ENCODE results near the gene ZRSR2.

DNA sequence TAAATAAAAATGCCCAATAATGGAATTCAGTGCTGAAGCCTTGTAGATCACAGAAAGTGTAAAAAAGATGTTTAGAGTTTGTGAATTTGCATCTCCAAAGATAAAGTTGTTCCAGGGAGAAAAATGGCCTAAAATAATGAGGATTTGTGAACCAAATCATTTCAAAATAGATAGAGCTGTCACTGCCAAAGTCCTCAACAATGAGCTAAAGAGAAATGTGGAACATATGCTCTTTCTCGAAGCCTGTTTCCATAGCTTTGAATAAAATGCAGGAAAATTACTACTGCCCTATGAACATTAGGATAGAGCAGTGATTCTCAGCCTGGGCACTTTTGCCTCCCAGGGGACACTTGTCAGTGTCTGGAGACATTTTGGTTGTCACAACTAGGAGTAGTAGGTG, 67.8 kb downstream of the ZRSR2 start:
- TF ChIP-seq POLR2A (IDR thresholded peaks at IDR 0.05) (no peak), POLR2AphosphoS5 (IDR thresholded peaks at IDR 0.05) (no peak)
- TF ChIP-seq, protein P1, sequence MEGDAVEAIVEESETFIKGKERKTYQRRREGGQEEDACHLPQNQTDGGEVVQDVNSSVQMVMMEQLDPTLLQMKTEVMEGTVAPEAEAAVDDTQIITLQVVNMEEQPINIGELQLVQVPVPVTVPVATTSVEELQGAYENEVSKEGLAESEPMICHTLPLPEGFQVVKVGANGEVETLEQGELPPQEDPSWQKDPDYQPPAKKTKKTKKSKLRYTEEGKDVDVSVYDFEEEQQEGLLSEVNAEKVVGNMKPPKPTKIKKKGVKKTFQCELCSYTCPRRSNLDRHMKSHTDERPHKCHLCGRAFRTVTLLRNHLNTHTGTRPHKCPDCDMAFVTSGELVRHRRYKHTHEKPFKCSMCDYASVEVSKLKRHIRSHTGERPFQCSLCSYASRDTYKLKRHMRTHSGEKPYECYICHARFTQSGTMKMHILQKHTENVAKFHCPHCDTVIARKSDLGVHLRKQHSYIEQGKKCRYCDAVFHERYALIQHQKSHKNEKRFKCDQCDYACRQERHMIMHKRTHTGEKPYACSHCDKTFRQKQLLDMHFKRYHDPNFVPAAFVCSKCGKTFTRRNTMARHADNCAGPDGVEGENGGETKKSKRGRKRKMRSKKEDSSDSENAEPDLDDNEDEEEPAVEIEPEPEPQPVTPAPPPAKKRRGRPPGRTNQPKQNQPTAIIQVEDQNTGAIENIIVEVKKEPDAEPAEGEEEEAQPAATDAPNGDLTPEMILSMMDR (IDR thresholded peaks at IDR 0.05) = no peak

Measured in prostate gland (tissue), 2 donors.